Sigmoid colon (tissue), 7 donors: ENCODE data around the gene TBC1D22A. TPM values are rescaled to one million over a fixed set of nuclear protein-coding genes. Genes with fewer than 3 reads are reported as not detected.

Source experiments
- DNase-seq: peaks from one replicate; pipeline ENCODE4 v3.0.0-alpha.2; 2019
- H3K27ac ChIP-seq, 4 donors: fragments of 200-600 bp; sonication (generic); one replicate each; pipeline ENCODE4 v1.5.1; 2016 to 2019; ENCODE audit warnings: mild to moderate bottlenecking in 1 of 4
- H3K27me3 ChIP-seq, 3 donors: fragments of 200-600 bp; sonication (generic); one replicate each; pipeline ENCODE4 v1.5.1; 2019; ENCODE audit warnings: mild to moderate bottlenecking in 1 of 3
- H3K36me3 ChIP-seq, 4 donors: fragments of 200-600 bp; sonication (generic); one replicate each; pipeline ENCODE4 v1.5.1; 2016 to 2019
- H3K4me1 ChIP-seq, 4 donors: fragments of 200-600 bp; sonication (generic); one replicate each; pipeline ENCODE4 v1.5.1; 2017 to 2019
- H3K4me3 ChIP-seq, 4 donors: fragments of 200-600 bp; sonication (generic); one replicate each; pipeline ENCODE4 v1.5.1; 2017 to 2019; ENCODE audit warnings: mild to moderate bottlenecking in 2 of 4, moderate library complexity in 1 of 4
- H3K9me3 ChIP-seq, 4 donors: fragments of 200-600 bp in 3 of 4; sonication (generic) in 3 of 4; one replicate each; pipeline versions ENCODE4 v1.5.1 to v1.6.1; 2013 to 2019
- EP300 ChIP-seq, 4 donors: sonication (generic); formaldehyde crosslinking; IDR thresholded peaks; one replicate each; pipeline ENCODE4 v1.6.1; 2017; ENCODE audit warnings: antibody characterized with exemption in 4 of 4
- POLR2A ChIP-seq, 2 donors: fragments of 450-650 bp; IDR thresholded peaks; one replicate each; pipeline ENCODE4 v1.6.1; 2016; ENCODE audit warnings: antibody characterized with exemption in 2 of 2, mild to moderate bottlenecking in 2 of 2, moderate library complexity in 2 of 2
- POLR2AphosphoS5 ChIP-seq, 4 donors: sonication (generic); formaldehyde crosslinking; IDR thresholded peaks; one replicate each; pipeline ENCODE4 v1.6.1; 2017; ENCODE audit warnings: antibody characterized with exemption in 4 of 4
- WGBS, 2 donors: extraction: QIAGEN DNeasy Blood & Tissue Kit; methylation state at CpG; one replicate each; pipeline ENCODE4 v1.1.7; 2013; 5-methylcytosine and 5-hydroxymethylcytosine counted together
- intact Hi-C: fragments of 100-400 bp; cut with DNase I; formaldehyde crosslinking; loops from one replicate; pipeline ENCODE4 v1.15.1; 2023
- polyA plus RNA-seq, 3 donors: library from polyadenylated mRNA; stranded (reverse); fragments of 200-250 nt; gene quantifications; one replicate each; pipeline ENCODE4 v1.2.3, GENCODE V29; 2013
- total RNA-seq, 4 donors: library from RNA; depleted of rRNA; stranded (reverse); fragments of >200 nt; gene quantifications; one replicate each; pipeline ENCODE4 v1.1.0, GENCODE V29; 2016
- TF ChIP-seq, protein P1 (sequence below), 4 experiments: fragments of 450-650 bp in 3 of 4; fragments of 200-600 bp in 1 of 4; IDR thresholded peaks; one replicate each; pipeline ENCODE4 v1.5.1; 2016 to 2019; ENCODE audit warnings: antibody characterized with exemption in 4 of 4, mild to moderate bottlenecking in 3 of 4, moderate library complexity in 2 of 4
- donor health status: healthy with polysubstance abuse.
- donor health status: Bipolar disorder and iron deficiency.
- donor health status: healthy.

The TBC1D22A gene
- total and polyA plus RNA-seq, 7 donors, result 13.6 to 34.6 (median 14.3) TPM

DNA sequence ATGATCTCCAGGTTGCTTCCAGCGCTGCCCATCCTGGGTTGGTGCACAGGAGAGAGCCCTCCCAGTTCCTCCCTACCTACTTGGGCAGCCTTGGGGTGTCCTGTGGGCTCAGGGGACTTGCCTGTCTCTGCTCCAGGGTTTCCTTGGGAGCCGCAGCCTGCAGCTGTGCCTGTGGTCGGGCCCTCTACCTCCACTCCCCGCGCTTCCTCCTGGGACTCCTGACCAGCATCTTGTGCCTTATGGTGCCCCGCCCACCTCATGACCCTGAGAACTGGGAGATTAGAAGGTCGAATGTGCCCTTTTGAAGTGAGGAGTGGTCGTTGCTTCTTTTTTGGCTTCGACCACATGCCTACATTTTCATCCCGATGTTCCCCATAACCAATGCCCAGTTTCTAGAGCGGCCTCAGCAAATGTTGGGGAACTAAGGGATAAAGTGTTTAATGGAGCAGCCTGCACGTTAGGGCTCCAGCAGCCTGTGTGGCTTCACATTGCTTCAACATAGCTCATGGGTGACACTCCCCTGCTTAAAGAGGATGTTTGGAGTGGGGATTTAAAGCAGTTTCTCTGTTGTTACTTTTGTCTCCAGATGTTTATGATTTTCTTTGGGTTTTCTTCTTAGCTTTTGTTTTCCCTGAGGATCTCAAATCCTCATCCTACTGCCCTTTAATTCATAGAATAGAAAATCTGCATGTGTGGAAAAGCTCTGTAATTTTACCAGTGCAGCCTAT is 248.8 kb downstream of the TBC1D22A start:
- Histone ChIP-seq H3K36me3 (peaks cover 0 to 17% (median 1%) of the 10 kb centered on the region in 4 donors), H3K9me3 (no peaks in the 10 kb centered on the region), H3K27me3 (no peaks in the 10 kb centered on the region), H3K4me1 (peaks cover 0 to 8% (median 0%) of the 10 kb centered on the region in 4 donors), H3K4me3 (no peak overlapping the region), H3K27ac (no peak overlapping the region)
- DNase-seq, result peak; percentile 40
- intact Hi-C loops, result no loop called here
- TF ChIP-seq, protein P1, sequence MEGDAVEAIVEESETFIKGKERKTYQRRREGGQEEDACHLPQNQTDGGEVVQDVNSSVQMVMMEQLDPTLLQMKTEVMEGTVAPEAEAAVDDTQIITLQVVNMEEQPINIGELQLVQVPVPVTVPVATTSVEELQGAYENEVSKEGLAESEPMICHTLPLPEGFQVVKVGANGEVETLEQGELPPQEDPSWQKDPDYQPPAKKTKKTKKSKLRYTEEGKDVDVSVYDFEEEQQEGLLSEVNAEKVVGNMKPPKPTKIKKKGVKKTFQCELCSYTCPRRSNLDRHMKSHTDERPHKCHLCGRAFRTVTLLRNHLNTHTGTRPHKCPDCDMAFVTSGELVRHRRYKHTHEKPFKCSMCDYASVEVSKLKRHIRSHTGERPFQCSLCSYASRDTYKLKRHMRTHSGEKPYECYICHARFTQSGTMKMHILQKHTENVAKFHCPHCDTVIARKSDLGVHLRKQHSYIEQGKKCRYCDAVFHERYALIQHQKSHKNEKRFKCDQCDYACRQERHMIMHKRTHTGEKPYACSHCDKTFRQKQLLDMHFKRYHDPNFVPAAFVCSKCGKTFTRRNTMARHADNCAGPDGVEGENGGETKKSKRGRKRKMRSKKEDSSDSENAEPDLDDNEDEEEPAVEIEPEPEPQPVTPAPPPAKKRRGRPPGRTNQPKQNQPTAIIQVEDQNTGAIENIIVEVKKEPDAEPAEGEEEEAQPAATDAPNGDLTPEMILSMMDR (IDR thresholded peaks at IDR 0.05), result no peak
- TF ChIP-seq EP300 (IDR thresholded peaks at IDR 0.05) (no peak), POLR2AphosphoS5 (IDR thresholded peaks at IDR 0.05) (no peak), POLR2A (IDR thresholded peaks at IDR 0.05) (no peak)
- 73 to 86% methylated on average over 12 of the region's 12 CpGs for WGBS, 2 donors

DNA sequence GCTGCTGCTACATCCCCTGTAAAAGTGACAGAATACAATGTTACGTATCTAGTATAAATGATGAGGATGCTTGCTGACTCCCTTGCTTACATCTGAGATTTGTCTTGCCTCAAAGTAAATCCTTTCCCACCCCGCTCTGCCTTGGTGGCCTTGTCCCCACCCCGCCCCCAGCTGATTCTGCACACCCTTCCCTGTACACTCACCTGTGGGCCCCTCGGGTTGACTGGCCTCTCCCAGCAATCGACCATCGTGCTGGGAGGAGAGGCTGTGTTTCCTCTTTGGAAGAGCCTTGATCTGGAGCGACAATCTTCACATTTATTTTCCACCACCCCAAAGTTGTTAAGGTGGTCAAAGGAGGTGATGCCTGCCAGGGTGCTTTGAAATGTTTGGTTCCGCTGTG is 249.4 kb downstream of the TBC1D22A start:
- TF ChIP-seq POLR2AphosphoS5 (IDR thresholded peaks at IDR 0.05), result no peak
- peaks cover 0 to 12% (median 1%) of the 10 kb centered on the region in 4 donors for H3K36me3 ChIP-seq
- no peaks in the 10 kb centered on the region for H3K27me3 ChIP-seq
- peak; percentile 15 for DNase-seq
- no peaks in the 10 kb centered on the region for H3K9me3 ChIP-seq
- H3K27ac ChIP-seq, result no peak overlapping the region
- no peak overlapping the region for H3K4me3 ChIP-seq
- H3K4me1 ChIP-seq, result peaks cover 0 to 8% (median 0%) of the 10 kb centered on the region in 4 donors
- 86% methylated on average over 8 of the region's 8 CpGs for WGBS, 2 donors
- intact Hi-C loops, result no loop called here

DNA sequence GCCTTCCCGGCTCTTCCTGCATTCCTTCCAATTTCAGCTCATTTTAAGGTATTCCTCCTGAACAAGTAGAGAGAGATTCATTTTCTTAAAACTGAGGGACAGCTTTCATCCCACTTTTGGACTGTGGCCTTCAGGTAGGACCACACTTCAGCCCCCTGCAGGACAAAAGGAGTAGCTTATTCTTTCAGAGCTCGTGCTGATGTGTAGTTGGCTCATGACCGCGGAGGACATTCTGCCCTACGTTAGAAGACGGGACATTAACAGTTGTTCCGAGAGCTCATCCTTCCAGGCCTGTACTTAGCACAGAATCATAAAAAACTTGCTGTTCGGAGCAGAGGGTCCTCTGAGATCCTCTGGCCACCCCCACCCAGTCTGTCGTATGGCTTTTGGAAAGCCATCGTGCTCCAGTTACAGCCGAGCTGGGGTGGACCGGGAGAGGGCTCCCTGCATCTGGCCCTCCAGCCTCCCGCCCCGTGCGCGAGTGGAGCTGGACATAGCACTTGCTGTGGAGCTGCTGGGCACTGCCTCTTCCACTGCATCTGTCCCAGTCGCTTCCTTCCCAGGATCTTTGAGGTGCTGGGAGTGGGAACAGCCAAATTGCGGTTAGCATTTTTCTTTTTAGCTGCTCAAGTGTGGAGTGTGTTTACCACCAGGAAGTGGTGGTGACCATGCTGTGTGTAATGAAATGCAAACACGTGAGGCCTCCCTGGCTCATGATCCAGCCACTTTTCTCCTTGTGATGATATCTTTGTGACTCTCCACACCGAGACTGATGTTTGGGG is 250.3 kb downstream of the TBC1D22A start:
- Histone ChIP-seq H3K4me3 (no peak overlapping the region), H3K36me3 (peaks cover 0 to 7% (median 1%) of the 10 kb centered on the region in 4 donors), H3K27me3 (no peaks in the 10 kb centered on the region), H3K27ac (no peak overlapping the region), H3K4me1 (peaks cover 0 to 8% (median 0%) of the 10 kb centered on the region in 4 donors), H3K9me3 (no peaks in the 10 kb centered on the region)
- intact Hi-C loops, result no loop called here
- peak; percentile 43 for DNase-seq
- WGBS, 2 donors, result 86 to 89% methylated on average over 20 of the region's 20 CpGs
- TF ChIP-seq, protein P1 (IDR thresholded peaks at IDR 0.05), result no peak
- no peak for TF ChIP-seq POLR2A (IDR thresholded peaks at IDR 0.05)
- no peak for TF ChIP-seq POLR2AphosphoS5 (IDR thresholded peaks at IDR 0.05)
- TF ChIP-seq EP300 (IDR thresholded peaks at IDR 0.05), result no peak

DNA sequence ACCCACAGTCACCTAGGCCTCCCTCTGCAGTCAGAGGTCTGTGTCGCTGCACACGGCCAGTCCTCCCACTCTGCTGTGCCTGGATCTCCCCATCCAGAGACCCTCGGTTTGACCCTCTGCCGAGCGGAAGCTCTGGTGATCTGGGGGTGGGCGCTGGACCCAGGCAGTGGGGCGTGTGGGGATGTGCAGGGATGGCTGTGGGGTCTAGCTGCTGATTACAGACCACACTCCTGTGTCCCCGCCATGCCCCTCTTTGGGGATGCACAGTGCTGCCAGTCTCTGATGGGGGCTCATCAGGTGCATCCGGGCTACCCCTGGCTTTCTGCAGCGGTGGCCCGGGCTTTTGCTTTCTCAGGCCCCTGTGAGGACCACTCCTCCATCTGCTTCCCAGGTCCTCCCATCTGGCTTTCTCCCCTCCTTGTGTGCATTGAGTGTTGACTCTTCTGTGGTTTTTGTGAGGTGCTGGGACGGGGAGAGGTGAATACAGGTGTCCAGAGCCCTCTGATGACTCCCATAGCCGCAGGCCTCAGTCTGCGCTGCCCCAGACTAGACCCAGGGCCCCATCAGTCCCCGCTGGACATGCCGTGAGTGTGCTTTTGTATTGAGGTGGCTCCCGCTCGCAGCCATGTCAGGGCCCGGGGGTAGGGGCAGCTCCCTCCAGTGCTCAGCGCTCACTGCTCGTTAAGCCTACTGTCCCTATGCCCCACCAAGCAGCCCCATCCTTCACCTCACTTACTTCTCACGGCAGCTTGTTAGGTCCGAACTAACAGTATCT is 251.6 kb downstream of the TBC1D22A start:
- WGBS, 2 donors, result 94 to 95% methylated on average over 23 of the region's 23 CpGs

More for the DNA sequence above, 251.6 kb downstream of the TBC1D22A start:
- TF ChIP-seq POLR2AphosphoS5 (IDR thresholded peaks at IDR 0.05) (no peak), EP300 (IDR thresholded peaks at IDR 0.05) (no peak), POLR2A (IDR thresholded peaks at IDR 0.05) (no peak)
- TF ChIP-seq, protein P1 (IDR thresholded peaks at IDR 0.05), result no peak
- H3K36me3 ChIP-seq, result peaks cover 0 to 7% (median 1%) of the 10 kb centered on the region in 4 donors
- no peak overlapping the region for H3K27ac ChIP-seq
- peak; percentile 46 for DNase-seq
- no peaks in the 10 kb centered on the region for H3K27me3 ChIP-seq
- H3K4me1 ChIP-seq, result peaks cover 0 to 8% (median 4%) of the 10 kb centered on the region in 4 donors
- H3K9me3 ChIP-seq, result no peaks in the 10 kb centered on the region
- intact Hi-C loops, result no loop called here
- no peak overlapping the region for H3K4me3 ChIP-seq
